Lower leg skin (tissue), 4 donors: ENCODE results near the gene STIM1. TPM values are rescaled to one million over a fixed set of nuclear protein-coding genes. Genes with fewer than 3 reads are reported as not detected.

Experiments used
- DNase-seq, 2 donors: peaks; one replicate each; pipeline ENCODE4 v3.0.0-alpha.2; 2019; ENCODE audit warnings: low spot score in 2 of 2
- H3K4me3 ChIP-seq: fragments of 200-600 bp; sonication (generic); 2 replicates; pipeline ENCODE4 v1.5.1; 2017; ENCODE audit warnings: mild to moderate bottlenecking, low read depth; ENCODE audit not compliant: poor library complexity, severe bottlenecking
- POLR2A ChIP-seq, 2 donors: fragments of 450-650 bp; IDR thresholded peaks; one replicate each; pipeline ENCODE4 v1.6.1; 2016 to 2017; ENCODE audit warnings: antibody characterized with exemption in 2 of 2, mild to moderate bottlenecking in 1 of 2, moderate library complexity in 1 of 2
- whole genome bisulfite sequencing, 2 donors: methylation state at CpG; one replicate each; pipeline ENCODE4 v1.1.5; 2018; 5-methylcytosine and 5-hydroxymethylcytosine counted together
- intact Hi-C: fragments of 100-400 bp; cut with DNase I; formaldehyde crosslinking; loops from one replicate; pipeline ENCODE4 v1.15.0; 2023; ENCODE audit warnings: low total_unique reads
- total RNA-seq, 4 donors: library from RNA; depleted of rRNA; stranded (reverse); fragments of >200 nt; gene quantifications; one replicate each; pipeline ENCODE4 v1.1.0, GENCODE V29; 2016
- TF ChIP-seq, protein P1 (sequence below), 3 donors: fragments of 450-650 bp; IDR thresholded peaks; one replicate each; pipeline ENCODE4 v1.5.1; 2016; ENCODE audit warnings: antibody characterized with exemption in 3 of 3, mild to moderate bottlenecking in 3 of 3, moderate library complexity in 2 of 3

The STIM1 gene
- total RNA-seq, 4 donors from 2014 or later = 43.7 to 75.9 (median 64.9) TPM

DNA sequence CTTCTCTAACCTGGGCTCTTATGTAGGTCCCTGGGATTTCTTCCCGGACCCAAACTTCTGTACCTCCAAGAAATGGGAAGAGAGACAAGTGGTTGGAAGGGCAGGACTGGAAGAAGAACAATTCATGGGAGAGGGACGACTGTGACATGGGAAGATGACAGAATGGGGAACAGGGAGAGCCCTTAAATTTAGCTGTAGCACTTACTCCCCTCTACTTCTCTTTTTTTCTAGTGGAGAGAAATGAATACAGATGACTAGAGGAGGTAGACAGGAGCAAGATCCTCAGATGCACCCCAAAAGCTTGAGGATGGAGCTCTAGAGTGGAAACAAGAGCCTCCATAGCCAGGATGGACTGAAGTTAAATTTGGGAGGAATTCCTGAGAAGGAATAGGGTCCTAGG lies 17.0 kb upstream of the STIM1 start:
- H3K4me3 ChIP-seq = no peak overlapping the region
- DNase-seq = no peak
- intact Hi-C loops = no loop called here
- 67 to 80% methylated on average over 2 of the region's 2 CpGs for WGBS, 2 donors
- TF ChIP-seq, protein P1, sequence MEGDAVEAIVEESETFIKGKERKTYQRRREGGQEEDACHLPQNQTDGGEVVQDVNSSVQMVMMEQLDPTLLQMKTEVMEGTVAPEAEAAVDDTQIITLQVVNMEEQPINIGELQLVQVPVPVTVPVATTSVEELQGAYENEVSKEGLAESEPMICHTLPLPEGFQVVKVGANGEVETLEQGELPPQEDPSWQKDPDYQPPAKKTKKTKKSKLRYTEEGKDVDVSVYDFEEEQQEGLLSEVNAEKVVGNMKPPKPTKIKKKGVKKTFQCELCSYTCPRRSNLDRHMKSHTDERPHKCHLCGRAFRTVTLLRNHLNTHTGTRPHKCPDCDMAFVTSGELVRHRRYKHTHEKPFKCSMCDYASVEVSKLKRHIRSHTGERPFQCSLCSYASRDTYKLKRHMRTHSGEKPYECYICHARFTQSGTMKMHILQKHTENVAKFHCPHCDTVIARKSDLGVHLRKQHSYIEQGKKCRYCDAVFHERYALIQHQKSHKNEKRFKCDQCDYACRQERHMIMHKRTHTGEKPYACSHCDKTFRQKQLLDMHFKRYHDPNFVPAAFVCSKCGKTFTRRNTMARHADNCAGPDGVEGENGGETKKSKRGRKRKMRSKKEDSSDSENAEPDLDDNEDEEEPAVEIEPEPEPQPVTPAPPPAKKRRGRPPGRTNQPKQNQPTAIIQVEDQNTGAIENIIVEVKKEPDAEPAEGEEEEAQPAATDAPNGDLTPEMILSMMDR (IDR thresholded peaks at IDR 0.05) = no peak
- TF ChIP-seq POLR2A (IDR thresholded peaks at IDR 0.05) = no peak

DNA sequence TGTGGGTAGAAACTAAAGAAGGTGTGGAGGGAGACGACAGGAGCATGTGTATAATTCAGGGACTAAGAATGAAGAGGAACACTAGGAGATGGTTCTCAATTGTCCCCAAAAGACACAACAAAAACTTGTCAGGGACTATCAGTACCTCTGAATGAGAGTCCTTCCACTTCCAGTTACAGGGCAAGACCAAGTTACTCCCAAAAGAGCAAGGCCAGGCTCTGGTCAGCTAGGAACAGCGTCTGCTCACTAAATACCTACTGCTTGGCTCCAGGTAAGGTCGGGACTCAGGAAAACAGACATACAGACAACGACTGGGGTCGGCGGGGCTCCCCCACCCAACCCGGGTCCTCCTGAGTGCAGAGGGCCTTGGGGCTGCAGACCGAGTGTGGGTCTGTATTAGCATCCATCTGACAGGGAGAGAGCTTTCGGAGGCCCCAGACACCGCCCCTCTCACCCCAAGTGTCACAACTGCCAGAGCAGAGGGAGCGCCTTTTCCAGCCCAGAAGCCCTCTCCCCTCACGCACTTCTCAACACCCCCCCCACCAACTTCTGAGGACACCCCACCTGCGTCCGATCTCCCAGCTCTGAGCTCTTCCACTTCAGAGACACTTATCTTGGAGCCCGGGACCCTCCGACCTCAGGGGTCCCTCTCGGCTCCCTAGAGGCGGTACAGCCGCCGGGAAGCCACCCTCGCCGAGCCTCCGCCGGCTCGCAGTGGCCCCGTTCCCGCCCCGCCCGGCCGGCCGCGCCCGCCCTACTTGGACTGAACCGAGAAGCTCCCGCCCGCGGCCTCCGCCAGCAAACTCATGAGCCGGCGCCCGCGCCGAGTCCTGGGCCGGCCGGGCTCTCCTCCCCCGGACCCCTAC lies 15.2 kb upstream of the STIM1 start:
- intact Hi-C loops = loop anchor here (5.0 kb wide), 1 partner anchor 227 kb away; no protein-coding TSS in a partner anchor
- no peak for TF ChIP-seq POLR2A (IDR thresholded peaks at IDR 0.05)
- TF ChIP-seq, protein P1 (IDR thresholded peaks at IDR 0.05) = no peak
- H3K4me3 ChIP-seq = peak overlapping the region; percentile 62
- WGBS, 2 donors = 1% methylated on average over 32 of the region's 46 CpGs
- peak; percentile 36 to 94 for DNase-seq

DNA sequence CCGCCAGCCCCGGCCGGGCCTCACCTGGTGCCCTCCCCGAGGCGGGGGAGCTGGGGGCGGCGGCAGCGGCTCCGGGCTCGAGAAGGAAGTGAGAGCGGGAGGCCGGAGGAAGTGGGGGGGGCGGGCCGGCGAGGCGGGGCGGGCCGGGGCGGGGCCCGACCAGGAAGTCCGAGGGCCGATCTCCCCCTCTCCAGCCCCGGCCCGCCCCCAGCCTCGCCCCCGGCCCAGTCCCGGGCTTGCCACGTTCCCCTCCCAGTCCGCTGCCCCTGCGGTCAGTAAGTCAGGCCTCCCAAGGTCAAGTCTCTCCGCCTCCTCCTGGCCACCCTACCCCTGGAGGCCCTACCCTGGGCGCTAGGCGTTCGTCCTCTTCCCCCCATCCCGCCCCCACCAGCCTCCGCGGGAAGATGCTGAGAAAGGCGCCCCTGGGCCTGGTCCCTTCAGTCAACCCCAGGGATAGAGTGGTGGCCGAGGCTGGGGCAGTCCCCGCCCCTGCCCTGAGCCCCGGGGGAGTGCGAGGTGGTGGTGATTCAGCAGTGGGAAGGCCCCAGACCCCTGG lies 14.5 kb upstream of the STIM1 start, which contains the start of gene RHOG:
RHOG (minus strand) TSS at position 90 of the 556 bp plus-strand sequence. CDS start 12,821 bp downstream, outside the sequence.
- peak within 1 kb of the TSS; percentile 62 for H3K4me3 ChIP-seq
- DNase-seq = peak; percentile 72 to 97
- TF ChIP-seq, protein P1 (IDR thresholded peaks at IDR 0.05) = no peak
- WGBS, 2 donors = 0% methylated on average over 8 to 10 of the region's 42 CpGs
- intact Hi-C loops = loop anchor here (5.0 kb wide), 1 partner anchor 226 kb away; no protein-coding TSS in a partner anchor

DNA sequence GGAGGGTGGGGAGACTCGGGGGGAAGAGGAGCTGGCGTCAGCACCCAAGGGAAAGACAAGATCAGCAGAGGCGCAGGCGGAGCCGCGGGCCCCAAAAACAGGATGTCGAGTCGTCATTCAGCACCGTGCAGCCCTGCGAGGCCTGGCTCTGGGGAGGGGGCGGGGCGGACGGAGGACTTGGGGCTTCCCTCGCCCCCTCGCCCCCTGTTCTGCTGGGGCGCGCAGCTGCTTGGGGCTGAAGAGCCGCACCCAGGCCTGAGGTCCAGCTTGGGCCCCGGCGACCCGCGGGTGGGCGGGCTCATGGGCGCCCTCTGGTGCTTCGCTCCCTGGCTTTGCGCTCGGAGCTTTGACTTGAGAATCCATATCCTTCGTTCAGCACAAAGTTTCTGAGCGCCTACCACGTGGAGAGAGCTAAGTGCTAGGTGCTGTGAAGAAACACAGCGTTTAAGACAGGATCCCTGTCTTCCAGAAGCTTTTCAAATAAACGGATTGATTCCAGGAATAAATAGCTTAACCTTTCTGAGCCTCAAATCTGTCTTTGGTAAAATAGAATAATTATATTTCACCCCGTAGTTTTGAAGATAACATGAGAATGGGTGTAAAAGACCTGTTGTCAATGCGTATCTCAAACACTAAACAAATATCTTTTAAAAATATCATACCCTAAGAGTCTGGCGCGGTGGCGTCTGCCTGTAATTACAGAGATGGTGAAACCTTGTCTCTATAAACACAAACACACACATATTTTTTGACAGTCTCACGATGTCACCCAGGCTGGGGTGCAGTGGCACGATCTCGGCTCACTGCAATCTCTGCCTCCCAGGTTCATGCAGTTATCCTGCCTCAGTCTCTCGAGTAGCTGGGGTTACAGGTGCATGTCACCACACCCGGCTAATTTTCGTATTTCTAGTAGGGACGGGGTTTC lies 13.8 kb upstream of the STIM1 start:
- WGBS, 2 donors = 25 to 37% methylated on average over 26 to 40 of the region's 44 CpGs
- peak in 1 of 2 donors; percentile 79 for DNase-seq
- intact Hi-C loops = loop anchor here (5.0 kb wide), 1 partner anchor 226 kb away; no protein-coding TSS in a partner anchor

DNA sequence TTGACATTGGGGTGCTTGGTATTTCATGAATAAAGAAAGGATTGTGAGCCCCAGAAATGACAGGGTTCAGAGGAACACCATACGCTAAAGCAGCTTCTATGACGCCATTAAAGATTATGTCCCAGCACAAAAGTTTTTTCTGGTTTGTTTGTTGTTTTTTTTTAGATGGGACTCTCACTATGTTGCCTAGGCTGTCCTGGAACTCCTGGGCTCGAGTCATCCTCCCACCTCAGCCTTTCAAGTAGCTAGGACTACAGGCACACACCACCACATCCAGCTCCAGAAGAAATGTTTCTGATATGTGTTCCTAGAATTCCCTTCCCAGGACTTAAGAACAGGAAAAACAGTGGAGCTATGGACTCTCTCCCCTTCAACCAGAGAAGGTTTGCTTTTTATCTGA lies 12.1 kb upstream of the STIM1 start:
- WGBS, 2 donors = 91 to 94% methylated on average over 3 of the region's 3 CpGs
- no peak for TF ChIP-seq POLR2A (IDR thresholded peaks at IDR 0.05)
- TF ChIP-seq, protein P1 (IDR thresholded peaks at IDR 0.05) = no peak
- H3K4me3 ChIP-seq = no peak overlapping the region
- intact Hi-C loops = loop anchor here (5.0 kb wide), 1 partner anchor 224 kb away; no protein-coding TSS in a partner anchor
- DNase-seq = no peak

More for the DNA sequence above, 13.8 kb upstream of the STIM1 start:
- TF ChIP-seq, protein P1 (IDR thresholded peaks at IDR 0.05) = no peak
- no peak for TF ChIP-seq POLR2A (IDR thresholded peaks at IDR 0.05)
- H3K4me3 ChIP-seq = peak overlapping the region; percentile 62
